GM18502 (cell line): ENCODE results near the gene ZNF512B.
"Not testable (repeated sequence)": the region's sequence is repeated elsewhere in the genome, so short reads cannot be mapped to it uniquely, and the experiment has no call there.

ENCODE experiments used
- ATAC-seq: cut with Tn5 transposase; IDR thresholded peaks from one replicate; pipeline ENCODE4 v1.9.1; 2021; ENCODE audit warnings: mild to moderate bottlenecking; ENCODE audit not compliant: unreplicated experiment, poor library complexity

ZNF512B gene

DNA sequence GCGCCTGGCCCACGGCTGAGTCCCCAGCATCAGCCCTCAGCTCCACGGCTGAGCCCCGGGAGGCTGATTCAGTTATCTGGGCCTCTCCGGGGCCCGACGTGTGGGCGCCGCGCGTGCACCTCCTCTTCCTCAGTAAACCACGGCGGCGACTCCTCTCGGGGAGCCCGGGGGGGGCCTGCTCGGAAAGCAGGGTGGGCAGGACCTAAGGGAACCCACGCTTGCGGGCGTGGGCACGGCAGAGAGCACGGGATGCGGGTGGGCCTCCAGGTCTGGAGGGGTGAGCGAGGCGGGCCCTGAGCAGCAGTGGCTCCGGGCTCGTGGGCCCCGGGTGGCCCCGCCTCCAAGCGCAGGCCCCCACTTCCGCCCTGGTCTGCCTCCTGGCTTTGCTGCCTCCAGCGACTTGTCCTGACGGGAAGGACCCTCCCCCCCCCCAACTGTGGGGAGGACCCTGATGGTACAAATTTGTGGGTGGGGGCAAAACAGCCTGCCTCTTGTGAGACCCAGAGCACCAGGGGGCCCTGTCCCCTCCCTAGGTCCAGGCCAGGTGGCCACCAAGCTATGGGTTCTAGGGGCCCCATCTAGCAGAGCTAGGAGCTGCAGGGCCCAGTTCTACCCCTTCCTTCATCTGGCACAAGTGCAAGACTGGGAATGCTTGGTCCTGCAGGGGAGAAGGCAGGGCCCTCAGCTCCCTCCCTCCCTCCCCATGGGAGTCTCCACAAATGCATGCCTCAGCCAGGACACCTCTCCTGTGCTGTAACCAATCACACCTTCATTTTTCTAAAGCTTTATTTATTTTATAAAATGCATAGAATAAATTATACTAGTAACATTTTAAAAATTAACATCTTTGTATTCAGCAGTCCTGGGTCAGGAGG, 30.4 kb downstream of the ZNF512B start:
- no peak for ATAC-seq

DNA sequence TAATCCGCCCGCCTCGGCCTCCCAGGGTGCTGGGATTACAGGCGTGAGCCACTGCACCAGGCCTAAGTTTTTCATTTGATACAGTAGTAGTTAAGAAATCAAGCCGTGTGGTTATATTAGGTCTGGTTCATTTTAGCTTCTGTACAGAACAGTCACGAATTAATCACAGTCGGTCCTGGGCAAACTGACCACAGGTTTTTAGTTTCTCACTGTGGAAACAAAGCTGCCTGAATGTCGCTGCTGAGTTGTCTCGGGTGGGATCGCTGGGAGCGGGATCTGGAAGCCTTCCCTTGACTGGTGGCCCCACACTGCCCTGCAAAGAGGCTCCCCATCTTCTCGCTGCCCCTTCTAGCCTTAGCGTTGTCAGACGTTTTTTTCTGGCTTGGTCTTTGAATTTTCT, 32.1 kb downstream of the ZNF512B start:
- ATAC-seq: no peak

GRCh38 chr20:63935447-63935846, 34.3 kb downstream of the ZNF512B start:
- no peak for ATAC-seq

- ATAC-seq: no peak
Observed at GRCh38 chr20:63934271-63935068, 35.3 kb downstream of the ZNF512B start.

- no peak for ATAC-seq
Observed at GRCh38 chr20:63933646-63934045, 36.1 kb downstream of the ZNF512B start.

GRCh38 chr20:63932606-63933160, 37.0 kb downstream of the ZNF512B start:
- ATAC-seq: no peak

DNA sequence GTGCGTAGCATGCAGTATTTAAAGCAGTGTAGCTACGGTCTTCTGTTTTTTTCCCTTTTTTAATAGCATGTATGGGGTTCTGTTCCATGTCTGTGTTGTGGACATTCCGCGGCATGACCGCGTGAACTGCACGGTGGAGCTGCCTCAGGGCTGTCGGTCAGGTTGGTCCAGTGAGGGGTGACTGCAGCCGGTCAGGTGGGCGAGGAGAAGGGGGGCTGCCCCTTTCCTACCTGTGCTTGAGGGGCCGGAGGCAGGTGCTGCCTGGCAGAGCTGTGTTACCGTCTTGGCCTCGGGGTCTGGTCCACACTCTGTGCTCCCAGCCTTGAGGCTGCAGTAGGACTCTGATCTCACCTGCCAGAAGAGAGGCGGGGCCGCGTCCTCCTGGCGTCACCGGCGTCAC, 38.0 kb downstream of the ZNF512B start:
- ATAC-seq: no peak

DNA sequence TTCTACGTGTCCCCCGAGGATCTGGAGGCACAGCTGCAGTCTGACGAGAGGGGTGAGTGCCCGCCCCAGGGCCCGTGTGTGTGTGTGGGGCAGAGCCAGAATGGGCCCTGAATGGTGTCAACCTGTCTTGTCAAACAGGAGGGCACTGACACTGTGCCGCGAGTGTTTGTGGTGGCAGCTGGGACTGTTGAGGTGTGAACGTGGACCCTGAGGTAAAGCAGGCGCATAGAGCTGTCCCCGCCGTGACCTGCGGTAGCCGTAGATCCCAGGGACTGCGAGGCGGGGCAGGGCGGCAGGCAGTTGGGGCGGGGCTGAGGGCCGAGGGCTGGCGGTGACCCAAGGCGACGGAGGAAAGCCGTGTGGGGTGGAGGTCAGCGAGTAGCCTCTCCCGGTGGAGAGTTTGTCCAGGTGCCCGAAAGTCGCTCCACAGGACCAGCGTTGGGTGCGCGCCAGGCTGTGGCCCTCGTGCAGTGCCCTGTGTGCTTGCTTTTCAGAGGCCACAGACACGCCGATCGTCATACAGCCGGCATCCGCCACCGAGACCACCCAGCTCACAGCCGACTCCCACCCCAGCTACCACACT, 38.7 kb downstream of the ZNF512B start:
- ATAC-seq: no peak

GRCh38 chr20:63929473-63929883, 40.3 kb downstream of the ZNF512B start:
- ATAC-seq: not testable (repeated sequence)

GRCh38 chr20:63929071-63929470, 40.7 kb downstream of the ZNF512B start:
- no peak for ATAC-seq

- ATAC-seq: no peak
Observed at GRCh38 chr20:63926298-63926697, 43.4 kb downstream of the ZNF512B start.

- ATAC-seq: no peak
Observed at GRCh38 chr20:63924241-63924640, 45.5 kb downstream of the ZNF512B start.

GRCh38 chr20:63923651-63924050, 46.1 kb downstream of the ZNF512B start:
- no peak for ATAC-seq

DNA sequence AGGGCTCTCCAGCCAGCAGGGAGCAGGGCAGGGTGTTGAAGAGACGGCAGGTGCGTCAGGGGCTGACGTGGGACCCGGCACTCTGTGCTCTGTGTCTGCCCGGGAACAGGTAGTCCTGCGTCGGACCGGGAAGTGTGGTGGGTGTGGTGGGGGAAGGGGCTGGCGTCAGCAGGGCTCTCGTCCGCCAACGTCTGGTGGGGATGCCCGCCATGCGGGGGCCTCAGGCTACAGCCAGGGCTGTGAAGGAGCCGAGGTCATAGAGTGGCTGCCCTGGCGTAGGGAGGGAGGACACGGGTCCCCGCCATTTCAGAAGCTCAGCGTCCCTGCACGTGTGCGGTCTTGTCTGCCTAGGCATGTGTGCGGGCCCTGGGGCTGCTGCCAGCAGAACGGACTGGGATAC, 49.5 kb downstream of the ZNF512B start:
- ATAC-seq: no peak

DNA sequence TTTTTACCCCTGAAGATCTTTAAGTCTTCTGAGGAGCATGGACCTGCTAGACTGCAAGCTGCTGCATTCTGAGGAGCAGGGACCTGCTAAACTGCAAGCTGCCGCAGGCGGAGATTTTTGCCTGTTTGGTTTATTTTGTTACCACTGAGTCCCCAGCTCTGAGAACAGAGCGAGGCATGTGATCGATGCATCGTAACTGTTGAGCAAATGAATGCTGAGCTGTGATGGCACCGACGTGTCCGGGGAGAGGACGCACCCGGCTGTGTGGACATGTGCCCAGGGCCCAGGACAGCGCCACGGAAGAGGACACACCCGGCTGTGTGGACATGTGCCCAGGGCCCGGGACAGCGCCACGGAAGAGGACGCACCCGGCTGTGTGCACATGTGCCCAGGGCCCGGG, 50.6 kb downstream of the ZNF512B start:
- ATAC-seq: no peak

GRCh38 chr20:63917811-63918210, 51.9 kb downstream of the ZNF512B start:
- no peak for ATAC-seq

- not testable (repeated sequence) for ATAC-seq
Observed at GRCh38 chr20:63916371-63916939, 53.3 kb downstream of the ZNF512B start.

- no peak for ATAC-seq
Observed at GRCh38 chr20:63915471-63915870, 54.3 kb downstream of the ZNF512B start.

- ATAC-seq: no peak
Observed at GRCh38 chr20:63913768-63914167, 56.0 kb downstream of the ZNF512B start.

DNA sequence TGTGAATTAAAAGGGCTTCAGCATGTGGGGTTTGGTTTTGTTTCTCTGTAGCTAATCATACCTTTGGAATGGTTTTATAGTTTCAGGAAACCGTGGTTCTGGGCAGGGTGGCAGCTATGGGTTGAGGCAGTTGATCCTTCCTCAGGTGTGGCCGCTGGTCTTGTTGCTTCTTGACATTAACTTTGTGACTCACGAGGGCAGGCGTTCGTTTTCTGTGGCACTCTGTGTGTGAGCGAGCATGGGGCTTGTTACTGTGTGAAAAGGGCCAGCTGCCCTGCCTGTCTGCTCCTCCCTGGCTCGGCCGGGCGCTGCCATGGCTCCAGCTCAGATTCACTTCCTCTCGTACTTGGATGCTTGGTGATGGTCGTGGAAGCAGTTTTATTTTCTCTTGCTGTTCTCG, 58.6 kb downstream of the ZNF512B start:
- no peak for ATAC-seq
